GM10248 (cell line): ENCODE results near the gene LEMD1.

ENCODE experiments used
- CTCF ChIA-PET: fragments of 300-600 bp; sonication (Branson Sonifier 250); formaldehyde crosslinking; extraction: SDS; loops from one replicate; lab custom pipeline; 2021; ENCODE audit warnings: antibody characterized with exemption; lab: Yijun Ruan, JAX
- POLR2A ChIA-PET: fragments of 350-650 bp; sonication (Branson Sonifier 250); formaldehyde crosslinking; extraction: SDS; loops from one replicate; lab custom pipeline; 2020; ENCODE audit warnings: antibody characterized with exemption; lab: Yijun Ruan, JAX
- DNase-seq: peaks from one replicate; pipeline ENCODE4 v3.0.0; 2012; ENCODE audit errors: extremely low spot score
- TF ChIP-seq, protein P1 (sequence below): IDR thresholded peaks from 2 replicates; pipeline ENCODE4 v1.5.1; 2012; ENCODE audit warnings: mild to moderate bottlenecking, low read depth; ENCODE audit errors: extremely low read depth, missing control alignments, control extremely low read depth

Gene LEMD1

DNA sequence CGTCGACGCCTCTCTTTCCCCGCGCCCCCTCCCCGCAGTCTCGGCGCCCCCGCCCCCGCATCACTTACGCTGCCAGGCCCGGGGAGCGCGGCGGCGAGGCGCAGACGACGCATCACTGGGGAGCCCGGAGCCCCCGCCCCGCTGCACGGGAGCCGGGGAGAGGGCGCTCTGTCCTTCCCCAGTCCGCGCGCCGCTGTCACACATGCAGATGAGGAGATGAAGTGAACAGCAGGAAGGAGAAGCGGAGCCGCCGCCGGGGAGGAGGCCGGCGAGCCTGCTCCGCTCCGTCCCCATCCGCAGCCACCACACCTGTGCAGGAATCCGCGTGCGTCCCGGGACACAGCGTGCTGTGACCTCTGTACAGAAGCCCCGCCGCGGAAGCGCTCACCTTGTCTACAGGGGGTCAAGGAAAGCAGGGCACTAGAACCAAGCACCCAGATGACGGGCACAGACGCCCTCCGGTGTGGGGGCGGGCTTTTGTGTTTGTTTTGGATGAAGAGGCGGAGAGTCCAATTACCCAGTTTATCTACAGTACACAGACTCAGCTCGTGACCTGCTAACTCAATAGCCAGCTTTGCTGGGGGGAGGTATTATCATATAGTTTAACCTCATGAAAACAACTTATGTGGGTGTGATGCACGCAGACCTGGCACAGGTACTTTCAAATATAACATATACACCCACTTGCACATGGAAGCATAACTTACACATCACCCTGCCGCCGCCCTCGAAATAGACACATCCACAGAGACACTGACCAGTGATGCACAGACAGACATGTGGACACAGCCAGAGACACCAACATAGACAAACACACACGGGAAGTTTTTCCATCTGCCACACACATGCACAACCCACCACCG is 77.6 kb downstream of the LEMD1 start:
- ChIA-PET CTCF (interaction anchor here (1.0 to 2.1 kb wide), 2 partner anchors 10 to 71 kb away, joined by 3 to 11 read pairs; no protein-coding TSS in a partner anchor), POLR2A (no interaction called here)
- TF ChIP-seq, protein P1, sequence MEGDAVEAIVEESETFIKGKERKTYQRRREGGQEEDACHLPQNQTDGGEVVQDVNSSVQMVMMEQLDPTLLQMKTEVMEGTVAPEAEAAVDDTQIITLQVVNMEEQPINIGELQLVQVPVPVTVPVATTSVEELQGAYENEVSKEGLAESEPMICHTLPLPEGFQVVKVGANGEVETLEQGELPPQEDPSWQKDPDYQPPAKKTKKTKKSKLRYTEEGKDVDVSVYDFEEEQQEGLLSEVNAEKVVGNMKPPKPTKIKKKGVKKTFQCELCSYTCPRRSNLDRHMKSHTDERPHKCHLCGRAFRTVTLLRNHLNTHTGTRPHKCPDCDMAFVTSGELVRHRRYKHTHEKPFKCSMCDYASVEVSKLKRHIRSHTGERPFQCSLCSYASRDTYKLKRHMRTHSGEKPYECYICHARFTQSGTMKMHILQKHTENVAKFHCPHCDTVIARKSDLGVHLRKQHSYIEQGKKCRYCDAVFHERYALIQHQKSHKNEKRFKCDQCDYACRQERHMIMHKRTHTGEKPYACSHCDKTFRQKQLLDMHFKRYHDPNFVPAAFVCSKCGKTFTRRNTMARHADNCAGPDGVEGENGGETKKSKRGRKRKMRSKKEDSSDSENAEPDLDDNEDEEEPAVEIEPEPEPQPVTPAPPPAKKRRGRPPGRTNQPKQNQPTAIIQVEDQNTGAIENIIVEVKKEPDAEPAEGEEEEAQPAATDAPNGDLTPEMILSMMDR = no peak
- no peak for DNase-seq

DNA sequence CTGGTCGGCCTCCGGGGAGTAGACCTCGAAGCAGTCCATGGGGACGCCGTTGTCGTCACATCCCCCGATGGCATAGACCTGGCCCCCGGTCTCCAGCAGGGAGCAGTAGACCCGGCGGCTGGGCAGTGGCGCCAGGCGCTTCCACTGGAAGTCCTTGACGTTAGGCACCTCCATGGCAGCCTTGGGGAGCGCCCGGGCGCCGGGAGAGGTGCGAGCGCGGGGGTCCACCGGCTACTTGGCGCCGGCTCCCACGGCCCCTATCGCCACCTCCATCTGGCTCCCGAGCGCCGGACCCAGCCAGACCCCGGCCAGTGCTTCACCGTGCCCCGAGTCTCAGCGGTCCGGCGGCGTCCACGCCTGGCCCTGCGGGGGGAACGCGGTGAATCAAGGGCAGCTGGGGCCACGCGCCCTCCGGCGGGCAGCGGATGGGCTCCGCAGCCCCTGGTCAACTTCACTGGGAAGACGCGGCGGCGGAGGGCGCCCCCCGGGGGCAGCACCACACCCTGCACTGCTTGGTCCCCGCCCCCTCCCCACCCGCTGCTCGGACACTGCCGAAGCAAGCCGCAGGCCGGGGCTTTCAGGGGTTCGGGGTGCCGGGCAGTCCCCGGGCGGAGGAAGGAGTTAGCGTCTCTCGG is 78.3 kb downstream of the LEMD1 start:
- ChIA-PET CTCF (no interaction called here), POLR2A (no interaction called here)
- DNase-seq = no peak
- TF ChIP-seq, protein P1 = peak; percentile 6

DNA sequence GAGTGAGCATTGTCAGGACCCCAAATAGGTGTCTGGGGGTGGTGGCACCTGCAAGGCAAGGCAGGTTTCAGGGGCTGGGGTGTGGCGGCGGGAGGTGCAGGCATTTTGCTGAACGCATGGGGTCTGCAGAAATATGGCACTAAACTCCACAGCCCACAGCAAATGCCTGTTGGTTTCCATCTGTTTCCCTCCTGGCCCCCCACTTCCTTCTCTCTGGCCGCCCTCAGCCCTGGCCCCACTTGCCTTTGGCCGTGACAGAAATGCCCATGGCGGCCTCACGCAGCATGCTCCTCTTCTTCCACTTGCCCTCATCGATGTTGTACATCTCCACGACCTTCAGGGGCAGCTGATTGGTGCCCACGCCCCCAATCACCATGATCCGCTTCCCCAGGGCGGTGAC is 78.9 kb downstream of the LEMD1 start:
- ChIA-PET POLR2A (no interaction called here), CTCF (interaction anchor here (0.7 to 1.0 kb wide), 2 partner anchors 11 to 181 kb away, joined by 3 to 6 read pairs; no protein-coding TSS in a partner anchor)
- TF ChIP-seq, protein P1 = no peak
- no peak for DNase-seq

DNA sequence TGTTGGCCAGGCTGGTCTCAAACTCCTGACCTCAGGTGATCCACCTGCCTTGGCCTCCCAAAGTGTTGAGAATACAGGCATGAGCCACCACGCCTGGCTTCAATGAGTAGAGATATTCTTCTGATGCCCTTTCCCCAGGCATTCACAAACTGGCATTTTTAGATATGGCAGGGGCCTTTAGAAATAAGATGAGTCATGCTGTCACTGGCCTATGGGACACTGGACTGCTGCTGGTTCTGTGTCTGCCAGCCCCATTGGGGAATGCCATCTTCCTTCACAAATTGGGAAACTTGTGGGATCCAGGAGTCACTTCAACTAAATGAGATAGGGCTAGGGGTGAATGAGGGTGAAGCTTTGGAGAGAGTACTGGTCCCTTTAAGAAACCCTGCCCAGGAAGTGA is 81.2 kb downstream of the LEMD1 start:
- TF ChIP-seq, protein P1 = no peak
- no peak for DNase-seq
- ChIA-PET POLR2A (no interaction called here), CTCF (interaction anchor here (0.5 to 41.3 kb wide), 4 partner anchors 13 to 184 kb away, joined by 3 to 1591 read pairs (median 4); no protein-coding TSS in a partner anchor)

DNA sequence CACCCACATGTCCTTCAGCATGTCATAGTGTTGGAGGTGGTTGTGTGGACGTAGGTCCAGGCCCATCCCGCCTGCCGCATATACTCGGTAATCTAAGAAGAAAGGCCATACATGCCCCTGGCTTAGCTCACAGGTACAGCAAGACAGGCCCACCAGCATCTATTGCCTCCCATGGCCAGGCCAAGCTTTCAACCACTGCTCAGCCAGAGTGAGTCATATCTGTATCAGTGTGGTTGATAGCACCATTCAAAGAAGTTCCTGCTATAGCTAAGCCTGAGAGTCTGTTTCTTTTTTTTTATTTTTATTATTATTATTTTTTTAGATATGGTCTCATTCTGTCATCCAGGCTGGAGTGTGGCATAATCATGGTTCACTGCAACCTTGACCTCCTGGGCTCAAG is 82.1 kb downstream of the LEMD1 start:
- POLR2A ChIA-PET = no interaction called here
- TF ChIP-seq, protein P1 = no peak
- peak; percentile 73 for DNase-seq

DNA sequence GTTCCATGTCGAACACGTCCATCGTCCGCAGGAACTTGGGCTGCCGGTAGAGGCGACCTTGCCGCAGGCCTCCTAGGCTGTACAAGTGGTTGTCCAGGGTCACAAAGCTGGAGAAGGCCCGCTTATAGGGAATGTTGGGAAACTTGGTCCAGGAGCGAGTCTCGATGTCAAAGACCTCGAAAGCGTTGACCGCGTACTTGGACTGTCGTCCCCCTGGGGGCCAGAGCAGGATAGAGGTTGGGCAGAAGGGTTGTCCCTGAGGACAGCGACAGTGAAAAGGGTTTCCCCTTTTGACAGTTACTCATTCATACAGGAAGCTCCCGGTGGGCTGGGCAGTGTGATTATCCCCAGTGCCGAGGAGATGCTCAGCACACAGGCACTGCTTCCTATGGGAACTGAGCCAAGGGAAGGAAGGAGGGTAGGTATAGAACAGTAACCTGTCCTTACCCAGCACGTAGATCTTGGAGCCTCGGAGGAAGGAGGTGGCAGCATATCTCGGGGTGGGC is 82.6 kb downstream of the LEMD1 start:
- TF ChIP-seq, protein P1 = no peak
- ChIA-PET CTCF (interaction anchor here (1.0 to 41.3 kb wide), 10 partner anchors 8 to 532 kb away, joined by 3 to 1591 read pairs (median 4); no protein-coding TSS in a partner anchor), POLR2A (no interaction called here)
- DNase-seq = no peak

More for the DNA sequence above, 82.1 kb downstream of the LEMD1 start:
- CTCF ChIA-PET = interaction anchor here (1.0 to 41.3 kb wide), 10 partner anchors 9 to 532 kb away, joined by 3 to 1591 read pairs (median 4); no protein-coding TSS in a partner anchor
